NT2/D1 (cell line): ENCODE data around the gene OTOP2.

Source experiments
- DNase-seq: peaks from one replicate; pipeline ENCODE4 v3.0.0-alpha.2; 2011; ENCODE audit warnings: low read depth, low spot score
- H3K27me3 ChIP-seq: 2 replicates; pipeline ENCODE4 v1.6.0; 2011; ENCODE audit warnings: mild to moderate bottlenecking; ENCODE audit not compliant: insufficient read length, insufficient read depth
- H3K36me3 ChIP-seq: 2 replicates; pipeline ENCODE4 v1.6.1; 2011; ENCODE audit warnings: mild to moderate bottlenecking, low read length, mixed read lengths; ENCODE audit not compliant: insufficient read depth, insufficient read length
- H3K4me1 ChIP-seq: 2 replicates; pipeline ENCODE4 v1.5.1; 2011; ENCODE audit not compliant: insufficient read depth, insufficient read length
- H3K4me3 ChIP-seq: 2 replicates; pipeline ENCODE4 v1.5.1; 2011; ENCODE audit warnings: low read depth; ENCODE audit not compliant: insufficient read length
- H3K9ac ChIP-seq: 2 replicates; pipeline ENCODE4 v1.6.0; 2011; ENCODE audit warnings: low read depth; ENCODE audit not compliant: insufficient read length
- H3K9me3 ChIP-seq: 2 replicates; pipeline ENCODE4 v1.5.1; 2011; ENCODE audit warnings: mild to moderate bottlenecking, low read length; ENCODE audit not compliant: insufficient read depth
- SUZ12 ChIP-seq: IDR thresholded peaks from 2 replicates; pipeline ENCODE4 v1.6.1; 2011; ENCODE audit not compliant: insufficient read length, insufficient read depth; ENCODE audit errors: extremely low read depth
- YY1 ChIP-seq: IDR thresholded peaks from 2 replicates; pipeline ENCODE4 v1.6.1; 2011; ENCODE audit not compliant: insufficient read length, insufficient read depth
- ZNF274 ChIP-seq: IDR thresholded peaks from 2 replicates; pipeline ENCODE4 v1.6.1; 2011; ENCODE audit warnings: mild to moderate bottlenecking, low read depth, low read length

OTOP2 gene

GRCh38 chr17:74949455-74950115 lies 25.5 kb downstream of the OTOP2 start:
- no peak overlapping the region for H3K9ac ChIP-seq
- H3K27me3 ChIP-seq: no peaks in the 10 kb centered on the region
- TF ChIP-seq YY1 (no peak), ZNF274 (no peak), SUZ12 (no peak)
- no peaks in the 10 kb centered on the region for H3K36me3 ChIP-seq
- DNase-seq: no peak
- H3K4me1 ChIP-seq: peaks cover 17% of the 10 kb centered on the region
- no peaks in the 10 kb centered on the region for H3K9me3 ChIP-seq
- no peak overlapping the region for H3K4me3 ChIP-seq

DNA sequence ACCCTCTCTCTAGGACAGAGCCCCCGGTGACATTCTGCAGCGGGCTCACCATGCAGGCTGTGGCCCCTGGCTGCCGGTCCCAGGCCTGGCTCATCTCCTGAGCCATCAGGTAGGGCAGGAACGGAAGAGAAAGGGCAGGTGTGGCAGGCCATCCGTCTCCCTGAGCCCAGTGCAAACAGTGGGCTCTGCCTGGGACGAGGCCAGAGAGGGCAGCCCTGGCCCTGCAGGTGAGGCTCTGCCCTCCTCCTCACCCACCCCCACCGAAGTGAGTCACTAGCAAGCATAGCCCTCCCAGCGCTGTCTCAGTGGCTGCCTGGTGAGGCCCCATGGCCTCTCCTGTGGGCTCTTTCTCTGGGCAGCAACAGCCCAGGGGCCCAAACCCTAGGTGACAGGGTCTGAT lies 26.1 kb downstream of the OTOP2 start:
- no peak for TF ChIP-seq SUZ12
- TF ChIP-seq YY1: no peak
- no peak for TF ChIP-seq ZNF274
- H3K36me3 ChIP-seq: no peaks in the 10 kb centered on the region
- no peak for DNase-seq
- H3K9me3 ChIP-seq: no peaks in the 10 kb centered on the region
- no peaks in the 10 kb centered on the region for H3K27me3 ChIP-seq
- peak overlapping the region; percentile 25 for H3K9ac ChIP-seq
- peaks cover 17% of the 10 kb centered on the region for H3K4me1 ChIP-seq
- H3K4me3 ChIP-seq: no peak overlapping the region

GRCh38 chr17:74951065-74951464 lies 27.0 kb downstream of the OTOP2 start:
- H3K36me3 ChIP-seq: no peaks in the 10 kb centered on the region
- H3K4me1 ChIP-seq: peaks cover 17% of the 10 kb centered on the region
- peak overlapping the region; percentile 26 for H3K9ac ChIP-seq
- no peak overlapping the region for H3K4me3 ChIP-seq
- H3K27me3 ChIP-seq: no peaks in the 10 kb centered on the region
- no peaks in the 10 kb centered on the region for H3K9me3 ChIP-seq
- DNase-seq: no peak
- TF ChIP-seq YY1 (no peak), ZNF274 (no peak), SUZ12 (no peak)

DNA sequence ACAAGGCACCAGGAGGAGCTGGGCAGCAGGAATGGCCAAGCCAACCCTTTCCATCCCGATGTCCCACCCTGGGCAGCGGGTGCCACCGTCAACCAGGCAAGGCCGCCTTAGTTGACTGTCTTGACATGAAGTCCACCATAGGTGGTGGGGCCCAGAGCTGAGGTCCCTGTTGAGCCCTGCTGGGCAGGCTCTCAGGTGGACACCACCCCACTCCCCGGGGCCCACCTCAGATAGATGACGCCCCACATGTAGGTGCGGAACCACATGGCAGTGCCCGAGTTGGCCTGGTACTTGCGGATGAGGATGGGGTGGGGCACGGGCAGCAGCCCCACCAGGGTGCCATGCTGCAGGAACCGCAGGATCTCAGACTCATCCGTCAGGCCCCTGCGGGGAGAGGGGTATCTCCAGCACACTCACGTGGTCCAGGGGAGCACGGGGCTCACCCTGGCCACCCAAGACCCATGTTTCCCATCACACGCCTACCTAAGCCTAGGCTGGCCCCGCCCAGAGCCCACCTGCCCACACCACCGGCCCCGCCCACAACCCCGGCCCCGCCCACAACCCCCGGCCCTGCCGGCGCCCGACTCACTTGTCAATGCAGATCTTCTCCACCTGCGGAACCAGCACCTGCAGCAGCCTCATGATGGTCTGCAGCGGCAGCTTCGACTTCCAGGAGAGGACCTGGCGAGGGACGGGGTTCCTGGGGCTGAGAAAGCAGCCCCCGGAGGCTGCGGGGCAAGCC lies 27.8 kb downstream of the OTOP2 start:
- peaks cover 17% of the 10 kb centered on the region for H3K4me1 ChIP-seq
- no peaks in the 10 kb centered on the region for H3K36me3 ChIP-seq
- no peak overlapping the region for H3K9ac ChIP-seq
- no peak overlapping the region for H3K4me3 ChIP-seq
- no peaks in the 10 kb centered on the region for H3K27me3 ChIP-seq
- TF ChIP-seq YY1: no peak
- TF ChIP-seq ZNF274: no peak
- TF ChIP-seq SUZ12: no peak
- H3K9me3 ChIP-seq: no peaks in the 10 kb centered on the region
- no peak for DNase-seq

DNA sequence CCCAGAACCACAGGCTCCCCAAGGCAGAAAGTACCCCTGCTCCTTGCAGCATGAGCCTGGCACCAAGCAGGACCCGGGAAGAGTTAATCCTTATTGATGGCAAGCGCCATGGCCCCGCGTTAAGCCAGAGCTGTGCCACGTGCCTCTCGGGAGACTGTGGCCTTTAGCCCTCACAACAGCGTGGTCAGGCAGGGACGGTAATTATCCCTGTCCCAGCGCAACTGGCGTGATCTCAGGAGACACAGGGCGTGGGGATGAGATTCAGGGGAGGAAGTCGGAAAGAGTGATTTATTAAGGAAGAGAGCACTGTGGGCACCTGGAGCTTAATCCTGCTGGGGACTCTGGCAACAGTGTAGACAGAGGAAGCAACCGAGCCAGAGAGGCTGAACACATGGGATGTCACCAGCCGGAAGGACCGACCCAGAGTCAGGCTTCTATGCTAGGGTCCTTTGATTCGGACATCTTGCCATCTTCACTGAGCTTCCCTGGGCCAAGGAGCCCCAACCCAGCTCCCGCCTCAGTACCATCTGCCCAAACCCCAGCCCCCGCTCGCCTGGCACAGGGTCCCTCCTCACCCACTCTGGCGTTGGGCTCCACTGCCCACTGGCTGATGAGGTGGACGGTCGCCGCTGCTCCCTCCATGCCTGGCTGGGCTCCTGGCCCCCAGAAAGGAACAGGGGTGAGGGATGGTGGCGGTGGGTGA lies 28.5 kb downstream of the OTOP2 start:
- peaks cover 17% of the 10 kb centered on the region for H3K4me1 ChIP-seq
- no peak overlapping the region for H3K9ac ChIP-seq
- no peaks in the 10 kb centered on the region for H3K36me3 ChIP-seq
- no peaks in the 10 kb centered on the region for H3K9me3 ChIP-seq
- H3K4me3 ChIP-seq: no peak overlapping the region
- no peaks in the 10 kb centered on the region for H3K27me3 ChIP-seq
- TF ChIP-seq YY1 (no peak), SUZ12 (no peak), ZNF274 (no peak)
- DNase-seq: no peak

DNA sequence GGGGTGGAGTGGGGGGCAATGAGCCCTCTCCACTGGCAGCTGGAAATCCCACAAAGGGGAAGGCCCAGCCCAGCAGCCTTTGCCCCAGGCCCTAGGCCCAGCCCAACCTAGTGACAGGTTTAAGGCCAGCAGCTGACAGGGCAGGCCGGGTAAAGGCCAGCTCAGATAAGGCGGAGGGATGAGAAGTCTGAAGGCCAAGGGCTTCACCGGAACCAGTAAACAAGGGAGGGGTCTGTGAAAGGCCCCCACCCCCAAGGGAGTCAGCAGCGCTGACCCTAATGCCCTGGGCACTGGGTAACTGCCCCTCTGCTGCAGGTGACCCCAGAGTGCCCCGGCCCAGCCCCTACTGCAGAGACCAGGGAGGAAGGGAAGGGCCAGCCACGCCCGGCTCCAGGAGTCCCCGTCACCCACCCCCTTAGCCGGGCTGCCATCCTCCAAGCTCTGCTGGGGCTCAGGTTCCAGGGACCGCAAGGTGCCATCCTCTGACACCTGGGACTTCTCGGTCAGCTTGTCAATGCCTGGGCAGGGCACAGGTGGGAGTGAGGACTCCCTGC lies 29.1 kb downstream of the OTOP2 start:
- Histone ChIP-seq H3K27me3 (peaks cover 2% of the 10 kb centered on the region), H3K9me3 (no peaks in the 10 kb centered on the region), H3K4me1 (peaks cover 17% of the 10 kb centered on the region), H3K36me3 (no peaks in the 10 kb centered on the region), H3K4me3 (no peak overlapping the region), H3K9ac (no peak overlapping the region)
- DNase-seq: no peak
- no peak for TF ChIP-seq YY1
- TF ChIP-seq SUZ12: no peak
- TF ChIP-seq ZNF274: no peak

- no peaks in the 10 kb centered on the region for H3K36me3 ChIP-seq
- TF ChIP-seq SUZ12 (no peak), ZNF274 (no peak)
- H3K4me3 ChIP-seq: no peak overlapping the region
- DNase-seq: no peak
- H3K4me1 ChIP-seq: peaks cover 17% of the 10 kb centered on the region
- peaks cover 12% of the 10 kb centered on the region for H3K27me3 ChIP-seq
- H3K9ac ChIP-seq: no peak overlapping the region
- H3K9me3 ChIP-seq: no peaks in the 10 kb centered on the region
These were observed 30.0 kb downstream of the OTOP2 start for GRCh38 chr17:74954115-74954514.
